ENCODE measurements around the gene RASGRP1. TPM values are rescaled to one million over a fixed set of nuclear protein-coding genes. Genes with fewer than 3 reads are reported as not detected.

Gene RASGRP1
- polyA plus RNA-seq, 12 donors: 0.22 to 2.2 (median 0.60) TPM; not detected in 2

GRCh38 chr15:38460543-38460942, 104.1 kb downstream of the RASGRP1 start:
- DNase-seq: no peak

DNA sequence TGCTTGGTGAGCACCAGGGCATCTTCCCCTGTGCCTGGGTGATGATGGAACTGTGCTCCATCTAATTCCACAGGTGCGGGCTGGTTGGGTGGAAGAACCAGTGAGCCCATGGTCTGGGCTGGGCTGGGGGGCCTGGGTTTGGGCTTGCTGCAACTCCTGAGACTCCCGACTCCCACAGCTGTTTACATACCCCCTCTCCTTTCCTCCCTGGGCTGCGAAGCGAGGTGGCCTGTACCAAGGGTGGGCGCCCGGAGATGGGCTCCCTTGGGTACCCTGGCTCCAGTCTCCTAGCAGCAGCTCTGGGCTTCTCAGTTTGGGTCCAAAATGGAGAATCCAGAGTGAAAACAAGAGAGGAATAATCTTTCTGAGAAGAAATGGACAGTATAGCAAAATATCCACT, 105.1 kb downstream of the RASGRP1 start:
- no peak for DNase-seq

- no peak for DNase-seq
These were observed 106.0 kb downstream of the RASGRP1 start for GRCh38 chr15:38458646-38459045.

- no peak for DNase-seq
These were observed 109.5 kb downstream of the RASGRP1 start for GRCh38 chr15:38455092-38455491.

GRCh38 chr15:38454696-38455090, 109.9 kb downstream of the RASGRP1 start:
- no peak for DNase-seq

DNA sequence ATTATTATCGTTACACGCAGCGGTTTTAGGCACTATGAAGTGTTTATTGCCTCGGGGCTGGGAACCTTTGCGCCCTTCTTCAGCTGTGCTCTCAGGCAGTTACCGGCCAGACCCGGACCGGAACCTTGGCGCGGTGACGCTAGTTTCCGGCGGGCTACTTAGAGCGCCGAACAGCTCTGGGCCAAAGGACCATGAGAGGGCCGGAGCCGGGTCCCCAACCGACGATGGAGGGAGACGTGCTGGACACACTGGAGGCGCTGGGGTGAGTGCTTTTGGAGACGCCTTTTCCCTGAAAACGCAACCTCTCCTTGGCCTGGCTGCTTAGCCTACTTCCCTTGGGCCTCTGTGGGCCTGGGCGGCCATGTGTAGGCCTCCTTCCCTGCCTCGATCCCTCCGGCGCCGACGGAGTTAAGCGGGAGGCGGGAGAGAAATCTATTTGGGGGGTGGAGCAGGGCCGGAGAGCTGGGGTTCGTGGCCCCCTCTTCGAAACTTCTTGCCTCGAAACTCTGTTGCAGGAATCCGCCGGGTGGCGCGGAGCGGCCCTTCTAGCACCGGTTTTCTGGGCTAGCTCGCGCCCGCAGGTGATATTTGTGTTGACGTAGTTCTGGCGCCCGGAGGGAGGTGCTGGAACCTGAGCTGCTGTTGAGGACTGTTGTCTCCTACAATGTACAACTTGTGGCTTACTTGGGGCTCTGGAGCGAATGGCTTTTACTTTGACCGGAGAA, 110.5 kb downstream of the RASGRP1 start, which contains the start of gene FAM98B:
TSS of gene FAM98B (plus strand) at position 157 of the 725 bp plus-strand sequence. CDS start at position 192, 35 bp downstream.
- DNase-seq: peak; percentile 95

- DNase-seq: no peak
These were observed 123.5 kb downstream of the RASGRP1 start for GRCh38 chr15:38441130-38441519.

- peak; percentile 55 for DNase-seq
These were observed 124.1 kb downstream of the RASGRP1 start for GRCh38 chr15:38440353-38441129.

Other genes with a start within 250 kb of the RASGRP1 start
- gene FAM98B, start 110.7 kb downstream of the RASGRP1 start, polyA plus RNA-seq (ENCODE audit: insufficient read length in 12 of 12): 10 to 100 TPM in 11 of 12 donors, not detected in 1; 24.7 to 43.7 (median 38.9) TPM